Fibroblast of villous mesenchyme (primary cell): Measurements from ENCODE around the gene SLC25A33. TPM values are rescaled to one million over a fixed set of nuclear protein-coding genes. Genes with fewer than 3 reads are reported as not detected.

ENCODE experiments used
- DNase-seq: peaks from one replicate; pipeline ENCODE4 v3.0.0-alpha.2; 2010; ENCODE audit warnings: low read depth
- H3K4me3 ChIP-seq: 2 replicates; pipeline ENCODE4 v1.5.1; 2011; ENCODE audit warnings: low read depth, mild to moderate bottlenecking, low read length
- CTCF ChIP-seq: IDR thresholded peaks from 2 replicates; pipeline ENCODE4 v1.5.1; 2012; ENCODE audit warnings: low read depth, mild to moderate bottlenecking, low read length; ENCODE audit not compliant: insufficient read depth
- total RNA-seq: library from RNA; depleted of rRNA; stranded (reverse); fragments of >200 nt; gene quantifications from 2 replicates; pipeline ENCODE4 v1.2.3, GENCODE V29; 2012

Gene SLC25A33
- total RNA-seq, 1 donor, result 6.5 TPM

- H3K4me3 ChIP-seq, result no peak overlapping the region
- no peak for TF ChIP-seq CTCF
- no peak for DNase-seq
Observed at GRCh38 chr1:9595968-9596340, 56.7 kb downstream of the SLC25A33 start.

GRCh38 chr1:9596415-9597123 is 57.3 kb downstream of the SLC25A33 start:
- no peak for DNase-seq
- TF ChIP-seq CTCF, result no peak
- no peak overlapping the region for H3K4me3 ChIP-seq

- H3K4me3 ChIP-seq, result no peak overlapping the region
- DNase-seq, result no peak
- TF ChIP-seq CTCF, result no peak
Observed at GRCh38 chr1:9597361-9598315, 58.4 kb downstream of the SLC25A33 start.

- no peak overlapping the region for H3K4me3 ChIP-seq
- no peak for TF ChIP-seq CTCF
- DNase-seq, result no peak
Observed at GRCh38 chr1:9598316-9598700, 59.0 kb downstream of the SLC25A33 start.

- no peak overlapping the region for H3K4me3 ChIP-seq
- no peak for TF ChIP-seq CTCF
- no peak for DNase-seq
Observed at GRCh38 chr1:9599741-9600140, 60.5 kb downstream of the SLC25A33 start.

- H3K4me3 ChIP-seq, result no peak overlapping the region
- no peak for TF ChIP-seq CTCF
- no peak for DNase-seq
Observed at GRCh38 chr1:9600861-9601834, 61.9 kb downstream of the SLC25A33 start.
